ENCODE results near the gene SNURF. TPM values are rescaled to one million over a fixed set of nuclear protein-coding genes. Genes with fewer than 3 reads are reported as not detected.
"Not testable (repeated sequence)": the region's sequence is repeated elsewhere in the genome, so short reads cannot be mapped to it uniquely, and the experiment has no call there.

SNURF gene
- total and polyA plus RNA-seq, 9 of the 15 experiments (the other 6 are each of a cell fraction or from before 2014, with no cell fraction given): 0.35 to 0.83 TPM; not detected in 7

DNA sequence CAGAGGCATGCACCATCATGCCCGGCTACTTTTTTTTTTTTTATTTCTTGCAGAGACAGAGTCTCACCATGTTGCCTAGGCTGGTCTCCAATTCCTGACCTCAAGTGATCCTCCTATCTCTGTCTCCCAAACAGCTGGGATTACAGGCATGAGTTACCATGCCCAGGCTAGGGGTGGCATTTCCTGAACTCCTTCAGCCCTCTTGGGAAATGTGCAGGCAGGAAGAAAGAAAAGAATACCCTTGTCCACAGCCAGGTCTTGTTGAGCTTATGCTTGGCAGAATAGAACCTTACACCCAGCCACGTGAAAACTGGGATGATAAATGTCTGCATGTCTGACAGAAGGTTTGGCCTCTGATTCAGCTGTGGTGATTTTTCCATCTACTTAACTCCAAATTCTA lies 30.2 kb upstream of the SNURF start:
- no peaks in the 10 kb centered on the region for H4K20me1 ChIP-seq (replicated peaks; ENCODE audit: control insufficient read depth, insufficient read depth, low read length)
- ChIA-PET POLR2A (interaction anchor here (1.4 kb wide), 1 partner anchor 9 kb away, joined by 8 read pairs; no protein-coding TSS in a partner anchor), CTCF (ENCODE audit: low intra/inter-chr PET ratio) (no interaction called here)
- FAIRE-seq (no peak), DNase-seq (ENCODE audit: extremely low read depth in 1 of 4, low spot score in 3 of 4) (no peak), ATAC-seq (no peak)
- H3K27me3 ChIP-seq (ENCODE audit: control insufficient read depth in 2 of 2, insufficient read depth in 2 of 2, low read length in 2 of 2): no peaks in the 10 kb centered on the region
- in situ Hi-C loops (cut with MboI): no loop called here
- 0% methylated on average over 2 of the region's 2 CpGs for WGBS (ENCODE audit: insufficient coverage, low coverage, missing lambda C conversion rate)
- intact Hi-C loops (cut with micrococcal nuclease): no loop called here
- H3K9me3 ChIP-seq (replicated peaks; ENCODE audit: control insufficient read depth, insufficient read depth, low read depth, low read length): no peaks in the 10 kb centered on the region
- H3K36me3 ChIP-seq (ENCODE audit: control insufficient read depth, insufficient read depth, low read length): no peaks in the 10 kb centered on the region
- no peaks in the 10 kb centered on the region for H3K4me1 ChIP-seq (replicated peaks in 1 of 2; ENCODE audit: control insufficient read depth in 2 of 2, insufficient read depth in 2 of 2, low read length in 2 of 2)
- no TSS peak for BruUV-seq (replicated peaks)
- H3K9me1 ChIP-seq (ENCODE audit: control insufficient read depth, insufficient read depth, low read length): no peaks in the 10 kb centered on the region
- no peak overlapping the region for H3K27ac ChIP-seq (ENCODE audit: extremely low read depth, low read depth, low read length)
- no peak overlapping the region for H2AFZ ChIP-seq (ENCODE audit: low read depth, low read length)
- no peak overlapping the region for H3K9ac ChIP-seq (ENCODE audit: insufficient read depth in 1 of 2, low read depth in 2 of 2, low read length in 2 of 2)
- TF ChIP-seq HNRNPK (IDR thresholded peaks at IDR 0.05; ENCODE audit: low read depth, low read length, poor library complexity, severe bottlenecking): no peak
- TF ChIP-seq LCOR (CRISPR knock-in tag; IDR thresholded peaks at IDR 0.05): no peak
- TF ChIP-seq, protein P1, sequence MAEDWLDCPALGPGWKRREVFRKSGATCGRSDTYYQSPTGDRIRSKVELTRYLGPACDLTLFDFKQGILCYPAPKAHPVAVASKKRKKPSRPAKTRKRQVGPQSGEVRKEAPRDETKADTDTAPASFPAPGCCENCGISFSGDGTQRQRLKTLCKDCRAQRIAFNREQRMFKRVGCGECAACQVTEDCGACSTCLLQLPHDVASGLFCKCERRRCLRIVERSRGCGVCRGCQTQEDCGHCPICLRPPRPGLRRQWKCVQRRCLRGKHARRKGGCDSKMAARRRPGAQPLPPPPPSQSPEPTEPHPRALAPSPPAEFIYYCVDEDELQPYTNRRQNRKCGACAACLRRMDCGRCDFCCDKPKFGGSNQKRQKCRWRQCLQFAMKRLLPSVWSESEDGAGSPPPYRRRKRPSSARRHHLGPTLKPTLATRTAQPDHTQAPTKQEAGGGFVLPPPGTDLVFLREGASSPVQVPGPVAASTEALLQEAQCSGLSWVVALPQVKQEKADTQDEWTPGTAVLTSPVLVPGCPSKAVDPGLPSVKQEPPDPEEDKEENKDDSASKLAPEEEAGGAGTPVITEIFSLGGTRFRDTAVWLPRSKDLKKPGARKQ (CRISPR knock-in tag; IDR thresholded peaks at IDR 0.05): no peak
- no peak for TF ChIP-seq NR2C1 (IDR thresholded peaks at IDR 0.05)
- TF ChIP-seq NR2C1 (tag; IDR thresholded peaks at IDR 0.05): no peak
- TF ChIP-seq CBX8 (IDR thresholded peaks at IDR 0.05; ENCODE audit: borderline replicate concordance, extremely low read depth, low read depth, low read length, poor library complexity, severe bottlenecking): no peak
- TF ChIP-seq CBX1 (IDR thresholded peaks at IDR 0.05; ENCODE audit: low read depth): no peak
- no peak for TF ChIP-seq ETV6 (IDR thresholded peaks at IDR 0.05; ENCODE audit: borderline replicate concordance in 1 of 2, low read depth in 2 of 2, low read length in 1 of 2)
- no peak for TF ChIP-seq ETV6 (CRISPR knock-in tag; IDR thresholded peaks at IDR 0.05; ENCODE audit: borderline replicate concordance)
- TF ChIP-seq, protein P2, sequence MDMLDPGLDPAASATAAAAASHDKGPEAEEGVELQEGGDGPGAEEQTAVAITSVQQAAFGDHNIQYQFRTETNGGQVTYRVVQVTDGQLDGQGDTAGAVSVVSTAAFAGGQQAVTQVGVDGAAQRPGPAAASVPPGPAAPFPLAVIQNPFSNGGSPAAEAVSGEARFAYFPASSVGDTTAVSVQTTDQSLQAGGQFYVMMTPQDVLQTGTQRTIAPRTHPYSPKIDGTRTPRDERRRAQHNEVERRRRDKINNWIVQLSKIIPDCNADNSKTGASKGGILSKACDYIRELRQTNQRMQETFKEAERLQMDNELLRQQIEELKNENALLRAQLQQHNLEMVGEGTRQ (CRISPR knock-in tag; IDR thresholded peaks at IDR 0.05): no peak
- no peak for TF ChIP-seq TAF15 (IDR thresholded peaks at IDR 0.05; ENCODE audit: low read depth, low read length)
- TF ChIP-seq BMI1 (IDR thresholded peaks at IDR 0.05; ENCODE audit: low read length): no peak
- no peak overlapping the region for H3K4me3 ChIP-seq
- H3K79me2 ChIP-seq (ENCODE audit: control insufficient read depth, insufficient read depth, low read length): no peaks in the 10 kb centered on the region
- H3K4me2 ChIP-seq (ENCODE audit: insufficient read depth, low read length): no peak overlapping the region

DNA sequence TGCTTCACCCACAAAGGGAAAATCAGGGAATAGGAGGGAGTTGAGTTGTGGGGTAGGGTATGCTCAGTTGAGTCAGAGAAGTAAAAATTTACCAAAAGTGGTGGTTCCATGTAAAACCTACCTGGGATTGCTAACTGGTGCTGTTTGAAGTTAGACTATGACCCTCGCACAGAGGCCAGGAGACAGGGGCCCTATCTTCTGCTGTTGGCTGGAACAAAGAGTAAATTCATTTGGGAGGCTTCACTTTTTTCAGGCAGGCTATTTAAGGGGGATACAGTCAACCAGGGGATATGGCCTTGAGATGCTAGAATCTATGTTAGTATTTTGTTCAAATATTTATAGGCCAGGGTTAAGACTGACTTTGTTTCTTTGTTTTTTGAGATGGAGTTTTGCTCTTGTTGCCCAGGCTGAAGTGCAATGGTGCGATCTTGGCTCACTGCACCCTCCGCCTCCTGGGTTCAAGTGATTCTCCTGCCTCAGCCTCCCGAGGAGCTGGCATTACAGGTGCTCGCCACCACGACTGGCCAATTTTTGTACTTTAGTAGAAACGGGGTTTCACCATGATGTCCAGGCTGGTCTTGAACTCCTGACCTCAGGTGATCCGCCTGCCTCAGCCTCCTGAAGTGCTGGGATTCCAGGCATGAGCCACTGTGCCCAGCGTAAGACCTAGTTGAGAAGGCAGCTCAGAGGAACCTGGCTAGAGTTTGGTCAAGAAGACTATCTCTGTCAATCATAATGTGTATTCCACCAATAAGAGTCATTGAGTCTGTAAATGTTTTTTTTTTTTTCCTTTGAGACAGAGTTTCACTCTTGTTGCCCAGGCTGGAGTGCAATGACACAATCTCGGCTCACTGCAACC lies 22.7 kb upstream of the SNURF start:
- H3K9me3 ChIP-seq (replicated peaks; ENCODE audit: control insufficient read depth, insufficient read depth, low read depth, low read length); H2AFZ ChIP-seq (ENCODE audit: low read depth, low read length); H3K36me3 ChIP-seq (ENCODE audit: control insufficient read depth, insufficient read depth, low read length); H3K4me2 ChIP-seq (ENCODE audit: insufficient read depth, low read length); DNase-seq (ENCODE audit: extremely low read depth in 1 of 4, low spot score in 3 of 4); ATAC-seq; H3K9me1 ChIP-seq (ENCODE audit: control insufficient read depth, insufficient read depth, low read length); H3K4me3 ChIP-seq; CTCF ChIA-PET (ENCODE audit: low intra/inter-chr PET ratio); intact Hi-C loops (cut with micrococcal nuclease); H4K20me1 ChIP-seq (replicated peaks; ENCODE audit: control insufficient read depth, insufficient read depth, low read length); FAIRE-seq; H3K4me1 ChIP-seq (replicated peaks in 1 of 2; ENCODE audit: control insufficient read depth in 2 of 2, insufficient read depth in 2 of 2, low read length in 2 of 2); in situ Hi-C loops (cut with MboI); H3K9ac ChIP-seq (ENCODE audit: insufficient read depth in 1 of 2, low read depth in 2 of 2, low read length in 2 of 2); H3K79me2 ChIP-seq (ENCODE audit: control insufficient read depth, insufficient read depth, low read length); H3K27ac ChIP-seq (ENCODE audit: extremely low read depth, low read depth, low read length); H3K27me3 ChIP-seq (ENCODE audit: control insufficient read depth in 2 of 2, insufficient read depth in 2 of 2, low read length in 2 of 2); BruUV-seq (replicated peaks): not testable (repeated sequence)
- POLR2A ChIA-PET: interaction anchor here (0.6 kb wide), 1 partner anchor 1117 kb away, joined by 3 read pairs; no protein-coding TSS in a partner anchor
- 2% methylated on average over 10 of the region's 10 CpGs for WGBS (ENCODE audit: insufficient coverage, low coverage, missing lambda C conversion rate)

Data from K562 (cell line).